ENCODE measurements around the gene NKX1-2.

DNA sequence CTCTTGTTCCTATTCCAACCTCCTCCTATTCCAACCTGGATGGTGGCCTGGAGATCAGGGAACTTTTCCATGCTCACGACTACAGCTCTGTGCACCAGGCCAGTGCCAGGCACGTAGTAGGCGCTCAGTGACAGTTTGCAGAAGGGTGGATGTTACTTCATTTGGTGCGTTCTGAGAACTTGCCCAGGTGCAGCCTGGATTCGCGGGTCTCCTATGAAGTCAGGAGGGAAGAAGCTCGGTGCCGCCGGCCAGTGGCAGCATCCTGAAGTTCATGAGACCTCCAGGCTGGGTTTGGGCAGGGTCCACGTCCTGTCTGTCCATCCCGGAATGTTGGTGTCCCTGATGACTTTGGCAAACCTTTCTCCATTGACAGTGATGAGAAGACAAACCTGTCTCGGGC lies 33.0 kb upstream of the NKX1-2 start:
- no peak for TF ChIP-seq CTCF (IDR thresholded peaks at IDR 0.05)
- TF ChIP-seq POLR2A (IDR thresholded peaks at IDR 0.05) = no peak

All from right lobe of liver (tissue), 4 donors.